WERI-Rb-1 (cell line): ENCODE data around the gene PBX1.

Experiments used
- DNase-seq: peaks from one replicate; pipeline ENCODE4 v3.0.0-alpha.2; 2020
- H3K27ac ChIP-seq: fragments of 250-450 bp; sonication (Bioruptor Pico); 2 replicates; pipeline ENCODE4 v1.5.1; 2020; ENCODE audit warnings: mild to moderate bottlenecking, moderate library complexity
- H3K27me3 ChIP-seq: fragments of 250-450 bp; sonication (Bioruptor Pico); 2 replicates; pipeline ENCODE4 v1.5.1; 2021; ENCODE audit warnings: mild to moderate bottlenecking, low read depth, moderate library complexity; ENCODE audit not compliant: insufficient read depth, severe bottlenecking
- H3K36me3 ChIP-seq: fragments of 250-450 bp; sonication (Bioruptor Pico); 2 replicates; pipeline ENCODE4 v1.5.1; 2020; ENCODE audit warnings: mild to moderate bottlenecking, moderate library complexity
- H3K4me3 ChIP-seq: 2 replicates; pipeline ENCODE4 v1.5.1; 2011; ENCODE audit warnings: low read depth, mild to moderate bottlenecking, control low read depth, low read length
- H3K9me3 ChIP-seq: fragments of 250-450 bp; sonication (Bioruptor Pico); 2 replicates; pipeline ENCODE4 v1.5.1; 2021; ENCODE audit warnings: mild to moderate bottlenecking, moderate library complexity; ENCODE audit not compliant: severe bottlenecking
- CTCF ChIP-seq: IDR thresholded peaks from 2 replicates; pipeline ENCODE4 v1.5.1; 2011; ENCODE audit warnings: low read depth, mild to moderate bottlenecking, control low read depth, inconsistent platforms, low read length

PBX1 gene

GRCh38 chr1:164699815-164700491 lies 141.0 kb downstream of the PBX1 start:
- H3K36me3 ChIP-seq, result no peaks in the 10 kb centered on the region
- no peak overlapping the region for H3K4me3 ChIP-seq
- H3K27me3 ChIP-seq, result no peaks in the 10 kb centered on the region
- no peak overlapping the region for H3K27ac ChIP-seq
- TF ChIP-seq CTCF, result no peak
- no peaks in the 10 kb centered on the region for H3K9me3 ChIP-seq
- DNase-seq, result no peak

GRCh38 chr1:164700683-164701082 lies 141.7 kb downstream of the PBX1 start:
- H3K4me3 ChIP-seq, result no peak overlapping the region
- no peak for DNase-seq
- no peak for TF ChIP-seq CTCF
- H3K27me3 ChIP-seq, result no peaks in the 10 kb centered on the region
- H3K27ac ChIP-seq, result no peak overlapping the region
- no peaks in the 10 kb centered on the region for H3K36me3 ChIP-seq
- H3K9me3 ChIP-seq, result no peaks in the 10 kb centered on the region

GRCh38 chr1:164701189-164701761 lies 142.3 kb downstream of the PBX1 start:
- no peak for TF ChIP-seq CTCF
- no peak for DNase-seq
- no peaks in the 10 kb centered on the region for H3K9me3 ChIP-seq
- no peaks in the 10 kb centered on the region for H3K27me3 ChIP-seq
- H3K36me3 ChIP-seq, result no peaks in the 10 kb centered on the region
- no peak overlapping the region for H3K27ac ChIP-seq
- H3K4me3 ChIP-seq, result no peak overlapping the region

GRCh38 chr1:164702216-164702615 lies 143.2 kb downstream of the PBX1 start:
- no peak for TF ChIP-seq CTCF
- DNase-seq, result no peak
- H3K9me3 ChIP-seq, result no peaks in the 10 kb centered on the region
- no peak overlapping the region for H3K4me3 ChIP-seq
- no peak overlapping the region for H3K27ac ChIP-seq
- no peaks in the 10 kb centered on the region for H3K36me3 ChIP-seq
- no peaks in the 10 kb centered on the region for H3K27me3 ChIP-seq

- no peak for TF ChIP-seq CTCF
- Histone ChIP-seq H3K4me3 (no peak overlapping the region), H3K9me3 (no peaks in the 10 kb centered on the region), H3K36me3 (no peaks in the 10 kb centered on the region), H3K27ac (no peak overlapping the region), H3K27me3 (no peaks in the 10 kb centered on the region)
- DNase-seq, result no peak
Measured at GRCh38 chr1:164702664-164703063, 143.7 kb downstream of the PBX1 start.

- Histone ChIP-seq H3K4me3 (no peak overlapping the region), H3K27ac (no peak overlapping the region), H3K9me3 (no peaks in the 10 kb centered on the region), H3K36me3 (no peaks in the 10 kb centered on the region), H3K27me3 (no peaks in the 10 kb centered on the region)
- TF ChIP-seq CTCF, result 0 out of 2 replicates have a peak, but pooled peaks have one; percentile 18
- DNase-seq, result no peak
Measured at GRCh38 chr1:164703463-164703862, 144.5 kb downstream of the PBX1 start.
